ENCODE measurements around the gene LTN1. TPM values are rescaled to one million over a fixed set of nuclear protein-coding genes. Genes with fewer than 3 reads are reported as not detected.
"Not testable (repeated sequence)": the region's sequence is repeated elsewhere in the genome, so short reads cannot be mapped to it uniquely, and the experiment has no call there.

The LTN1 gene
- total RNA-seq, 2 donors from 2014 or later: 25.9 to 28.2 TPM

DNA sequence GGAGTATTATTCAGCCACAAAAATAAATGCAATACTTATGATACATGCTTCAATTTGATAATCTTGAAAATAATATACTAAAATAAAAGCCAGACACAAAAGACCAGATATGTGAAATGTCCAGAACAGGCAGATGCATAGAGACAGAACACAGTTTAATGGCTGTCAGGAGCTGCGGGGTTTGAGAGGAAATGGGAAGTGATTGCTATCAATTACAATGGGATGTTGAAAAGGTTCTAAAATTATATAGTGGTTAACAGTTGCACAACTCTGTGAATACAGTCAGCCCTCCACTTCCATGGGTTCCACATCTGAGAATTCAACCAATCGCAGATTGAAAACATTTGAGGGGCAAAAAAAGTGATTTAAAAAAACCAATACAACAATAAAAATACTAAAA, 54.0 kb downstream of the LTN1 start:
- Mint-ChIP-seq H3K4me3 (no peak overlapping the region), H3K27ac (no peak overlapping the region), H3K9me3 (no peaks in the 10 kb centered on the region), H3K4me1 (ENCODE audit: low read depth) (no peaks in the 10 kb centered on the region), H3K36me3 (ENCODE audit: insufficient read depth in 2 of 2) (peaks cover 4 to 22% of the 10 kb centered on the region in 2 donors), H3K27me3 (ENCODE audit: low read depth) (no peaks in the 10 kb centered on the region)
- DNase-seq (no peak), ATAC-seq (replicated peaks in 1 of 2) (no peak)

GRCh38 chr21:28937737-28938136, 54.9 kb downstream of the LTN1 start:
- no peak overlapping the region for H3K27ac Mint-ChIP-seq
- H3K4me1 Mint-ChIP-seq (ENCODE audit: low read depth): no peaks in the 10 kb centered on the region
- H3K4me3 Mint-ChIP-seq: no peak overlapping the region
- H3K36me3 Mint-ChIP-seq (ENCODE audit: insufficient read depth in 2 of 2): peaks cover 8 to 23% of the 10 kb centered on the region in 2 donors
- ATAC-seq (replicated peaks in 1 of 2) (no peak), DNase-seq (no peak)
- H3K27me3 Mint-ChIP-seq (ENCODE audit: low read depth): no peaks in the 10 kb centered on the region
- no peaks in the 10 kb centered on the region for H3K9me3 Mint-ChIP-seq

DNA sequence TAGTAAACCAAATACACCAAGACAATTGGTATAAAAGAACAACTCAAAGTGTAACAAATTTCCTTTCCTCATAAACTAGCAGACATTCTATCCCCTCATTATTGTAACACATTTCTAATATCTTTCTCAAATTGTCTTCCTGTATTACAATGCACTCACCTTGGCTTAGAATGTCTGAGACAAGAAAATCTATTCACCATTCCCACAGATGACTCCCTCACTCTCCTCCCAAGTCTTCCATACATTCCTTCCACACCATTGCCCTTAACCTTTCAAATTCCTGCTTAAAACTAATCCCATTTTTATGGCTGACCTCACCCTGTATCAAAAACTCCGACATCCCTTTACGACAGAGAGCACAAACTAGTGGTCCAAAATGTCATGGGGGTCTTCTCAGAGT, 56.0 kb downstream of the LTN1 start:
- no peak for ATAC-seq (replicated peaks in 1 of 2)
- Mint-ChIP-seq H3K4me3 (no peak overlapping the region), H3K9me3 (no peaks in the 10 kb centered on the region), H3K36me3 (ENCODE audit: insufficient read depth in 2 of 2) (peaks cover 8 to 20% of the 10 kb centered on the region in 2 donors), H3K27me3 (ENCODE audit: low read depth) (no peaks in the 10 kb centered on the region), H3K4me1 (ENCODE audit: low read depth) (no peaks in the 10 kb centered on the region), H3K27ac (peak overlapping the region; percentile 2)
- DNase-seq: no peak

GRCh38 chr21:28936036-28936435, 56.6 kb downstream of the LTN1 start:
- Mint-ChIP-seq H3K36me3 (ENCODE audit: insufficient read depth in 2 of 2) (peaks cover 8 to 20% of the 10 kb centered on the region in 2 donors), H3K9me3 (no peaks in the 10 kb centered on the region), H3K27me3 (ENCODE audit: low read depth) (no peaks in the 10 kb centered on the region), H3K27ac (no peak overlapping the region), H3K4me3 (no peak overlapping the region), H3K4me1 (ENCODE audit: low read depth) (no peaks in the 10 kb centered on the region)
- ATAC-seq (replicated peaks in 1 of 2) (no peak), DNase-seq (no peak)

- peaks cover 7 to 12% of the 10 kb centered on the region in 2 donors for H3K36me3 Mint-ChIP-seq (ENCODE audit: insufficient read depth in 2 of 2)
- peak overlapping the region; percentile 41 for H3K27ac Mint-ChIP-seq
These were observed 60.0 kb downstream of the LTN1 start for GRCh38 chr21:28932717-28933116.

DNA sequence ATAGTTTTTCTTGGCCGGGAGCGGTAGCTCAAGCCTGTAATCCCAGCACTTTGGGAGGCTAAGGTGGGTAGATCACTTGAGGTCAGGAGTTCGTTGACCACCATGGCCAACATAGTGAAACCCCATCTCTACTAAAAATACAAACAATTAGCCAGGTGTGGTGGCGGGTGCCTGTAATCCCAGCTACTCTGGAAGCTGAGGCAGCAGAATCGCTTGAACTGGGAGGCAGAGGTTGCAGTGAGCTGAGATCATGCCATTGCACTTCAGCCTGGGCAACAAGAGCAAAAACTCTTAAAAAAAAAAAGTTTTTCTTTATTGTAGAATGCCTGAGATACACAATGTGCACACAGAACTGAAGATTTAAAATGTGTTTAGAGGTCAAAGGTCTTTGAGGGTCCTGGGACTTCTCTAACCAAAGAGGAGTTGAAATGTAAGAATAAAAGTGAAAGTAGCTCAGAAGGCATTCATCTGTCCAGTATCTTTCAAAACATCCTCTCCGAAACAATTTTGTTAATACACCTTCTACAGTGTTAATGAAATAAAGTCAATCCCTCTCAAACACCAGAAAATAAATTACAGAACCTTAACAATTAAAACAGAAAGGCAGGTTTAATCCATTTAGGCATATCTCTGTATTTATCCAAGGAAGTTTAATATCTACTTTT, 60.8 kb downstream of the LTN1 start:
- not testable (repeated sequence) for H3K27ac Mint-ChIP-seq; H3K9me3 Mint-ChIP-seq; ATAC-seq (replicated peaks in 1 of 2); DNase-seq; H3K27me3 Mint-ChIP-seq (ENCODE audit: low read depth); H3K4me1 Mint-ChIP-seq (ENCODE audit: low read depth); H3K4me3 Mint-ChIP-seq
- H3K36me3 Mint-ChIP-seq (ENCODE audit: insufficient read depth in 2 of 2): peaks cover 7 to 12% of the 10 kb centered on the region in 2 donors

More at GRCh38 chr21:28932717-28933116, 60.0 kb downstream of the LTN1 start:
- H3K9me3 Mint-ChIP-seq: no peaks in the 10 kb centered on the region
- H3K27me3 Mint-ChIP-seq (ENCODE audit: low read depth): no peaks in the 10 kb centered on the region
- no peak overlapping the region for H3K4me3 Mint-ChIP-seq
- no peaks in the 10 kb centered on the region for H3K4me1 Mint-ChIP-seq (ENCODE audit: low read depth)
- no peak for ATAC-seq (replicated peaks in 1 of 2)
- DNase-seq: no peak

DNA sequence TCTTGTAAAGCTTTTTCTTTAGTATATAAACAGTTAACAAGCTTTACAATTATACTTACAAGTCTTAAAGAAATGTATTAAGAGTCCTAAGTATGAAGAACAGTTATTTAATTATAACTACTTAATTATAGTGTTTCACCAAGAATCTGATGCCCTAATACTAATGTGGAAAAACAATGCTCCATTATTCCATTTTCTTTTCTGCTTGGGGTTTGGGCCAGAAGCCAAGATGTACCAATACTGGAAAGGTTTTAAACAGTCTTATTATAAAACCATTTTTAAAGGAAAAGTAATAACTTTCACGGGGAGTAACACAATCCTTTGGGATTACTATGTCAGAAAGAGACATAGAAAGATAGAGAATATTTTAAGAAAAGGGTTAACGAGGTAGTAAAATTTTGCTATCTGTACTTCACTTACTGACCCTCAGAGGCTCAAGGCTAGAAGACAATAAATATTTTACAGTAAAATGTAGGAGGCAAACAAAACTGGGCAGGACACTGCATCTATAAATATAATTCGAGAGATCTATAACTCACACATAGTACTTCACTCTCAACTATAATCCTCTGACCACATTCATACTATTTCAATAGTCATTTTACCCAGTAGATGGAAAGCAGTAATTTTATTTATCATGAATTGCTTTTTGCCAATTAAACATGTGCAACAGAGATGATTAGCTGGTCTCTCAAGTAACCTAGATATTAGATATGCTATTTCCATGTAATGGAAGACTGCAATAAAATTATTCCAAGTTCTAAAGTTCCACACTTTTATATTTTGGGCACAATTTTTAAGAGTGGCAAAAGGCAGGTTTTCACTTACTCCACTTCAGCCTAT, 63.9 kb downstream of the LTN1 start:
- no peaks in the 10 kb centered on the region for H3K4me1 Mint-ChIP-seq (ENCODE audit: low read depth)
- H3K9me3 Mint-ChIP-seq: no peaks in the 10 kb centered on the region
- H3K36me3 Mint-ChIP-seq (ENCODE audit: insufficient read depth in 2 of 2): peaks cover 4 to 9% of the 10 kb centered on the region in 2 donors
- DNase-seq: no peak
- H3K4me3 Mint-ChIP-seq: no peak overlapping the region
- H3K27ac Mint-ChIP-seq: peak overlapping the region; percentile 54
- no peaks in the 10 kb centered on the region for H3K27me3 Mint-ChIP-seq (ENCODE audit: low read depth)
- no peak for ATAC-seq (replicated peaks in 1 of 2)

- DNase-seq (no peak), ATAC-seq (replicated peaks in 1 of 2) (no peak)
- H3K4me3 Mint-ChIP-seq: no peak overlapping the region
- no peak overlapping the region for H3K27ac Mint-ChIP-seq
- no peaks in the 10 kb centered on the region for H3K4me1 Mint-ChIP-seq (ENCODE audit: low read depth)
- peaks cover 0 to 8% of the 10 kb centered on the region in 2 donors for H3K36me3 Mint-ChIP-seq (ENCODE audit: insufficient read depth in 2 of 2)
- no peaks in the 10 kb centered on the region for H3K27me3 Mint-ChIP-seq (ENCODE audit: low read depth)
- no peaks in the 10 kb centered on the region for H3K9me3 Mint-ChIP-seq
These were observed 65.5 kb downstream of the LTN1 start for GRCh38 chr21:28927130-28927529.

DNA sequence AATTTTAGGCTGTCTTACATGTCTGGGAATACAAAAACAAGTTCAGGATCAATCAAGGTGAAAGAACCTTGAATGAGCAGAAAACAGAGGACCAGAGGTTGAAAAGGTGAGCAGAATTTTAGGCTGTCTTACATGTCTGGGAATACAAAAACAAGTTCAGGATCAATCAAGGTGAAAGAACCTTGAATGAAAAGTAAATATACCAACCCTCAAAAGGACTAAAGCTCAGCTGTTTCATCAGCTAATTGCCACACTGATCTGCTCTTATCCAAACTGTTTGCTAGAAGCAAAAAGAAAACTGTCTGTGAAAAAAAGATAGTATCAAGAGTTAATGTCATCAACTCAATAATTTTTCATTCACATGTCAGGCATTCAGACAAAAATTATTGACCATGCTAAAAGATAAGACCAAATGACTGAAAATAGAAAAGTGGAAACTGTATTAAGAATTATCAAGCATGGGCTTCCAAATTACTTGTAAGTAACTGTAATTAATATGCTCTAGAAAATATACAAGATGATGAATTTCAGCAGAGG, 69.2 kb downstream of the LTN1 start:
- DNase-seq (no peak), ATAC-seq (replicated peaks in 1 of 2) (no peak)
- Mint-ChIP-seq H3K9me3 (no peaks in the 10 kb centered on the region), H3K4me3 (no peak overlapping the region), H3K36me3 (ENCODE audit: insufficient read depth in 2 of 2) (peaks cover 0 to 8% of the 10 kb centered on the region in 2 donors), H3K27me3 (ENCODE audit: low read depth) (no peaks in the 10 kb centered on the region), H3K4me1 (ENCODE audit: low read depth) (no peaks in the 10 kb centered on the region), H3K27ac (no peak overlapping the region)

DNA sequence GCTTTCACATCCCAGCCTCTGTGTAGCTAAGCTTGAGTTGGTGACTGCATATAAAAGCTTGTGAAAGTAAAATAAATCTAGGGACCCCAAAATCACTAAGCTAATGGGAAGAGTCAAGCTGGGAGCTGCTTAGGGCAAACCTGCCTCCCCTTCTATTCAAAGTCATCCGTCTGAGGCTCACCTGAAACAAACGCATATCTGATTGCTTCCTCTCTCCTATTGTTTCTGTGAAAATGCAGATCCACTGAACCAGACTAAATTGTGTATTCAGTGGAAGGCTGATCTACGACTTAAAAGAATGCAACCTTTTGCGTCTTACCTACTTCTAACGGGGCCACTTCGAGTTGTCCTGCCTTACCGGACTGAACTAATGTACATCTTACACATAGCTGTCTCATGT, 70.3 kb downstream of the LTN1 start:
- Mint-ChIP-seq H3K36me3 (ENCODE audit: insufficient read depth in 2 of 2) (peaks cover 0 to 5% of the 10 kb centered on the region in 2 donors), H3K4me3 (no peak overlapping the region), H3K27me3 (ENCODE audit: low read depth) (no peaks in the 10 kb centered on the region), H3K9me3 (no peaks in the 10 kb centered on the region), H3K27ac (no peak overlapping the region), H3K4me1 (ENCODE audit: low read depth) (no peaks in the 10 kb centered on the region)
- no peak for DNase-seq
- no peak for ATAC-seq (replicated peaks in 1 of 2)

GRCh38 chr21:28916150-28916893, 76.4 kb downstream of the LTN1 start:
- DNase-seq (no peak), ATAC-seq (replicated peaks in 1 of 2) (no peak)
- H3K27me3 Mint-ChIP-seq (ENCODE audit: low read depth): peaks cover 4% of the 10 kb centered on the region
- H3K27ac Mint-ChIP-seq: no peak overlapping the region
- H3K9me3 Mint-ChIP-seq: no peaks in the 10 kb centered on the region
- H3K36me3 Mint-ChIP-seq (ENCODE audit: insufficient read depth in 2 of 2): no peaks in the 10 kb centered on the region
- no peak overlapping the region for H3K4me3 Mint-ChIP-seq
- H3K4me1 Mint-ChIP-seq (ENCODE audit: low read depth): no peaks in the 10 kb centered on the region

GRCh38 chr21:28913071-28913470, 79.6 kb downstream of the LTN1 start:
- Mint-ChIP-seq H3K27me3 (ENCODE audit: low read depth) (peaks cover 6% of the 10 kb centered on the region), H3K4me3 (no peak overlapping the region)

More at GRCh38 chr21:28913071-28913470, 79.6 kb downstream of the LTN1 start:
- Mint-ChIP-seq H3K27ac (no peak overlapping the region), H3K4me1 (ENCODE audit: low read depth) (no peaks in the 10 kb centered on the region), H3K9me3 (no peaks in the 10 kb centered on the region), H3K36me3 (ENCODE audit: insufficient read depth in 2 of 2) (no peaks in the 10 kb centered on the region)
- DNase-seq (no peak), ATAC-seq (replicated peaks in 1 of 2) (no peak)
